ENCODE data around the gene BACE2.

BACE2 gene

GRCh38 chr21:41228006-41228370, 60.0 kb downstream of the BACE2 start:
- TF ChIP-seq CTCF (conservative IDR thresholded peaks at IDR 0.05) (no peak), ZFX (IDR thresholded peaks at IDR 0.05) (no peak)

GRCh38 chr21:41228492-41228891, 60.5 kb downstream of the BACE2 start:
- TF ChIP-seq ZFX (IDR thresholded peaks at IDR 0.05) (no peak), CTCF (conservative IDR thresholded peaks at IDR 0.05) (no peak)
- H3K27ac ChIP-seq, result no peak overlapping the region

More at GRCh38 chr21:41228006-41228370, 60.0 kb downstream of the BACE2 start:
- no peak overlapping the region for H3K27ac ChIP-seq

DNA sequence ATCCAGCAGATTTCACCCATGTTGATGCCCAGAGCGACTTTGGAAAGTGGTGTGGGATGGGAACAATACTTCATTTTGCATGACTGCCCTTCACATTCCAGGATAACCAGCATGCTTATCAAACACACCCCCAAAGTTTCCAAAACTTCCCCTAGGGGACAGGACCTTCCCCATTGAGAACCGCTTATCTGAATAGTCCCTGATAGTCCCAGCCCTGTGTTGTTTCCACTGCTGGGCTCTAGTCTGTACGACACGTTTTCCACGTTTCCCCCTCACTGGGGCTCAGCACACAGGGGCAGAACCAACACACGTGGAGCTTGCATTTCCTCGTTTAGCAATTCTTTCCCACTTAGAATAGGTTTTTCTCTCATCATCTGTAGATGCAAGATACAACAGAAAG, 61.0 kb downstream of the BACE2 start:
- no peak overlapping the region for H3K27ac ChIP-seq
- no peak for TF ChIP-seq ZFX (IDR thresholded peaks at IDR 0.05)
- no peak for TF ChIP-seq CTCF (conservative IDR thresholded peaks at IDR 0.05)

GRCh38 chr21:41229509-41230248, 61.7 kb downstream of the BACE2 start:
- H3K27ac ChIP-seq, result no peak overlapping the region
- TF ChIP-seq CTCF (conservative IDR thresholded peaks at IDR 0.05), result no peak
- TF ChIP-seq ZFX (IDR thresholded peaks at IDR 0.05), result no peak

DNA sequence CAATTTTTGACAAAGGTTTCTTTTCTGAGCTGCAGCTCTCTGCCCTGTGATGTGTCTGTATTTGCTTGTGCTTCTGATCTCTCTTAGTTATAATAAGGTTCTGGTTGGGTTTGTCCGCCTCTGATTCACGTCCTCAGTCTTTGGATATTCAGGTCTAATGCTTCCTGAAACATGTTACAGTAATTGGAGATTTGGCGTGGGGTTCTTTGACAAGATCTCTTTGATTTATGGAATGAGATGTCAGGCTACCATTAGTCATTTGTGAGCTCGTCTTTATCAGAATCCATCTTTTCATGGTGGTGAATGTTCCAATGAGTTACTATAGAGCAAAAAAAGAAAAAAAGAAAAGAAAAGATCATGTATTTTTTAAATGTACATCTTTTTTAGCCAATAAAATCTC, 62.5 kb downstream of the BACE2 start:
- TF ChIP-seq ZFX (IDR thresholded peaks at IDR 0.05) (no peak), CTCF (conservative IDR thresholded peaks at IDR 0.05) (no peak)

GRCh38 chr21:41231060-41231459, 63.1 kb downstream of the BACE2 start:
- TF ChIP-seq ZFX (IDR thresholded peaks at IDR 0.05), result no peak
- TF ChIP-seq CTCF (conservative IDR thresholded peaks at IDR 0.05), result no peak
- H3K27ac ChIP-seq, result no peak overlapping the region

More for the DNA sequence above, 62.5 kb downstream of the BACE2 start:
- no peak overlapping the region for H3K27ac ChIP-seq

GRCh38 chr21:41232013-41232412, 64.1 kb downstream of the BACE2 start:
- TF ChIP-seq ZFX (IDR thresholded peaks at IDR 0.05) (no peak), CTCF (conservative IDR thresholded peaks at IDR 0.05) (no peak)
- no peak overlapping the region for H3K27ac ChIP-seq
